ENCODE data around the gene POU4F2.

The POU4F2 gene, protein sequence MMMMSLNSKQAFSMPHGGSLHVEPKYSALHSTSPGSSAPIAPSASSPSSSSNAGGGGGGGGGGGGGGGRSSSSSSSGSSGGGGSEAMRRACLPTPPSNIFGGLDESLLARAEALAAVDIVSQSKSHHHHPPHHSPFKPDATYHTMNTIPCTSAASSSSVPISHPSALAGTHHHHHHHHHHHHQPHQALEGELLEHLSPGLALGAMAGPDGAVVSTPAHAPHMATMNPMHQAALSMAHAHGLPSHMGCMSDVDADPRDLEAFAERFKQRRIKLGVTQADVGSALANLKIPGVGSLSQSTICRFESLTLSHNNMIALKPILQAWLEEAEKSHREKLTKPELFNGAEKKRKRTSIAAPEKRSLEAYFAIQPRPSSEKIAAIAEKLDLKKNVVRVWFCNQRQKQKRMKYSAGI

GRCh38 chr4:146638786-146639505 lies at the start of gene POU4F2:
POU4F2 (plus strand) TSS chr4:146638893; CDS start chr4:146639141, 248 bp downstream.
- DNase-seq, result no peak

DNA sequence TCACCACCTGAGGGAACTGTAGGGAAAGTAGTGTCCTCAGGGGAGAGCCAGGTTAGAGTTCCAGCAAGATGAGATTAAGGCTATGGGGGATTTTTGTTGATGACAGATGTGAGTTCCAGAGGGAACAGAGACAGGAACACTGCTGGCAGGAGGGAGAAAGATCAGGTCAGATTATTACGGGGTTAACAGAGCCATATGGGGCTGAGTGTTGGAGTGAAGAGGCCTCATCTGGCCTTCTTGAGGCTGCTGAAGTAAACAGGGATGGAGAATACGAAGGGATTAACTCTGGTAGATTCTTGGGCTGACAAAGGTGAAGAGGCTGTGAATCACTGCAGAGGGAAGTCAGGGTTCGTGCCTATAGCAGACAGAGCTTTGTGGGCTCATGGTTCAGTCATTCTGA lies 47.9 kb upstream of the POU4F2 start:
- no peak for DNase-seq

GRCh38 chr4:146592019-146592418 lies 46.7 kb upstream of the POU4F2 start:
- DNase-seq, result no peak

DNA sequence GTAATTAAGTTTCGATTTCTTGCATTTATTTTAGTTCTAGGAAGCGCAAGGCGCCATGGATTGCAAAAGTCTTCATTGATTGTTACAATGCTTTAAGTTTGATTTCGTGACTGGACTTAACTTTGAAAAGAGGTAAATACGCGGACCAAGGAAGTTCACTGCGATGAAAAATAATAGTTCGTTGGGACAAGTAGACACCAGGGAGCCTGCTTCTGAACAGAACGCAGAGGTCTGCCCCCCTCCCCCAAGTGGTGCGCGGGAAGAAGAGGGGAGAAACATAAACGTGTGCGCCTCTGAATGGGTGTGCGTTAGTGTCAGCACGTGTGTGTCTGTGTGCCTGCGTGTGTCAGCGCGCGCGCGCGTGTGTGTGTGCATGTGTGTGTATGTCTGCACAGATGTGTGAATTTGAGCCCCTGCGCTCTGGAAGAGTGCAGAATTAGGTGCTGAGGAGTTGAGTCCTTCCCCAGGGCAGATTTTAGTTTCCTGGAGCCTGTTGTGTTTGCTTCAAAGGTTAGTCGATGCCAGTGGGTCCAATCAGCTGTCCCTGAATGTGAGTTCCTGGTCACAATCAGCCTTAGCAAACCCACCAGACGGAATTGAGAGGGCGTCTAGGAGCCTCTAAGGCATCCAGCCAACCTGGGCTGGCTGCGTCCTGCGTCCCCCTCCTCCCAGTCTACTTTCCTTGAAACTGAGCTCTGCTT lies 5.8 kb upstream of the POU4F2 start:
- DNase-seq, result no peak

DNA sequence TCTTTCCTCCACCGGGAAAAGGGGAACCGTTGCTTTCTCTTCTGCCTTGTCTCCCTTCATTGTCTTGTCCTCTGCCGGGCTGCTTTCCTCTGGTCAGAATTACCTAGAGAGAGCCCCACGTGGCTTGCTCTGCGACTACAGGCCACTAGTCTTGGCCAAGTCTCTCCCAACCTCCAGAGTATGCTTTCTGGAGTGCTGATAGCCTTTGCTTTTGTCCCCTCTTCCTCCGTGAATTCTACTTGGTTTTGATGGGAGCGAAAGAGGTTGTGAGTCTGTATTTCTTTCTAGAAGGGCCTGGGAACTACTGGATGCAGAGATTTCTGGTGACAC lies 5.3 kb upstream of the POU4F2 start:
- no peak for DNase-seq

DNA sequence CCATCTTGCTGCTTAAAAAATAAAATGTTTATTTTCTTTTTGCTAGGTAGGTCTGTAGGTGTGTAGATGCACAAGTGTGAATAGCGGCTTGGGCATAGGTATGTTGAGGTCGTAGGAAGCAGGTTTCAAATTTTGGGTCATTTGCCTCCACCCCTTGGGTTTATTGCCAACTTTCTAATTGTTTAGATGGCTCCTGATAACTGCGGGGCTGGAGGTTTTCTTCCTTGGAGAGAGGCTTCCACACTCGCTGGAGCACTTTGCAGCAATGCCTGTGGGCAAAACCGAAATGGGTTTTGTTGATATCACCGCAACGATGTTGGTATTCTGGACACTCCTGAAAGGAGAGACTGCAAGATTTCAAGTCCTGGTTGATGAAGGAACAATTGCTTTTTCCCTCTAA lies 3.9 kb upstream of the POU4F2 start:
- no peak for DNase-seq

DNA sequence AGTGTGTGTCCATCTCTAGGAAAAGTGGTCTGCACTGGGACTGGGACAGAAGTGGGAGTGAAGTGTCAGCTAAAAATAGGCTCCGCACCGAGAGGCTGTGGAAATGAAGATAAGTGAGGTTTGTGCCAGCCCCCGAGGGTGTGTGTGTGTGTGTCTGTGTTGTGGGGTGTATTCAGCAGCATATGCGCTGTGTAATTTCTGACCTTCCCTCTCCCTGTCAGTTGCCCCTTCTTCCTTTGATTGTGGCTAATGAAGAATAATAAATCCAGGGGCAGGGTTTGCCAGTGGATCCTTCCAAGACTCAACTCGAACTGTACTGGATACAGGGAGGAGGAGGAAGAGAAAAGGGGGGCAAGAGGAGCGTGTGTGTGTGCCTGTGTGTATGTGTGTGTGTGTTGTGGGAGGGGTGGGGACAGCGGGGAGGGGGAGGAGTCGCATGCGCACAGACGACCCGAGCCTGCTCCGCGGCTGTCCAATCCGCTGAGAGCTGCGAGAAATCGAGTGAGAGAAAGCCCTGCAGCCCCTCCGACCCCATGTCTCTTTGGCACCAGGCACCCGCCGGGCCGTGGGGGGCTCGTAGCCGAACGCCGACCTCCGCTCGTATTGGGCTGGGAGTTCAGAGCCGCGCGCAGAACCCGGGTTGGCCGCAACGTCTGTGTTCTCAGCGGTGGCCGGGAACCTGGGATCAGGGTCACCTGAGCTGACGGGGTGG lies 916 bp upstream of the POU4F2 start:
- DNase-seq, result no peak

GRCh38 chr4:146638333-146638785 lies 334 bp upstream of the POU4F2 start:
- DNase-seq, result no peak

DNA sequence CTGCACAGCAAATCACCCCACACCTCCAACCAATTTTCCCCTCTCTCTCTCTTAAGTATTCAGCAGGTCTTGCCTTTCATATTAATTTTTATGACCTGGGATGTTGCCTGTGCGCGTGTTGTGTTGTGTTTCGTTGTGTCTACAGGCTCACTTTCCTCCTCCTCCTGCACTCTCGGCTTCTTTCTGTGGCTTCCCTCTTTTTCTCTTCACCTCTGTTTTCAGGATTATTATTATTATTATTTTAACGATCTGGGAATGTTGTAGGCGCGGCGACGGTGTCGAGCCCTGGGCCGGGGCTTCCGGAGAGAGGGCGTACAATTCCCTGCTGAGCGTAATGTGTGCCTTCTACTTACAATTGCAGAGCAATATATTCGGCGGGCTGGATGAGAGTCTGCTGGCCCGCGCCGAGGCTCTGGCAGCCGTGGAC lies 826 bp downstream of the POU4F2 start:
- no peak for DNase-seq

- DNase-seq, result no peak
These were observed 1.4 kb downstream of the POU4F2 start for GRCh38 chr4:146640021-146640464.

DNA sequence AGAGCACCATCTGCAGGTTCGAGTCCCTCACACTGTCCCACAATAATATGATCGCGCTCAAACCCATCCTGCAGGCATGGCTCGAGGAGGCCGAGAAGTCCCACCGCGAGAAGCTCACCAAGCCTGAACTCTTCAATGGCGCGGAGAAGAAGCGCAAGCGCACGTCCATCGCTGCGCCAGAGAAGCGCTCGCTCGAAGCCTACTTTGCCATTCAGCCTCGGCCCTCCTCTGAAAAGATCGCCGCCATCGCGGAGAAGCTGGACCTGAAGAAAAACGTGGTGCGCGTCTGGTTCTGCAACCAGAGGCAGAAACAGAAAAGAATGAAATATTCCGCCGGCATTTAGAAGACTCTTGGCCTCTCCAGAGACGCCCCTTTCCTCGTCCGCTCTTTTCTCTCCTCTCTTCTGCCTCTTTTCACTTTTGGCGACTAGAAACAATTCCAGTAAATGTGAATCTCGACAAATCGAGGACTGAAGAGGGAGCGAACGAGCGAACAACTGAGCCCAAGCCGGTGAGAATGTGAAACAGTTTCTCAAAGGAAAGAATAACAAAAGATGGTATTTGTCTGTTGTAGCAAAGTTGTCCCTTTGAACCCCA lies 1.9 kb downstream of the POU4F2 start:
- no peak for DNase-seq

DNA sequence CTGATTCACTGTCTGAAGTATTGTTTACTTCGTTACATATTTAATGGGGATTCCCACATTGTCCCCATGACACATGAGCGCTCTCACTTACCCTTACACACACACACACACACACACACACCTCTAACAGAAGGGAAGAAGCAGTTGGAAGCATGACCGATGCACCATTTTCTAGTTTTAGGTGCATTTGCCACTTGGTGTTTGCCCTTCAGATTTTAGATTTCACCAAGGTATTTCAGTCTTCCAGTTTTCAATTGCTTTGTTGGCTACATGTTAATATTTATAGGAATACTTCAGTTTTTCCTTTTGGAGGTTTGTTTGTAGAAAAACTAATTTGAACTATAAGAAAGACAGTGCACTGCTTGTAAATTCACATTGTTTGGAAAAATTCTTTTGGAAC lies 3.1 kb downstream of the POU4F2 start:
- no peak for DNase-seq

GRCh38 chr4:146643812-146644401 lies 5.2 kb downstream of the POU4F2 start:
- DNase-seq, result no peak

GRCh38 chr4:146645921-146646320 lies 7.2 kb downstream of the POU4F2 start:
- no peak for DNase-seq

DNA sequence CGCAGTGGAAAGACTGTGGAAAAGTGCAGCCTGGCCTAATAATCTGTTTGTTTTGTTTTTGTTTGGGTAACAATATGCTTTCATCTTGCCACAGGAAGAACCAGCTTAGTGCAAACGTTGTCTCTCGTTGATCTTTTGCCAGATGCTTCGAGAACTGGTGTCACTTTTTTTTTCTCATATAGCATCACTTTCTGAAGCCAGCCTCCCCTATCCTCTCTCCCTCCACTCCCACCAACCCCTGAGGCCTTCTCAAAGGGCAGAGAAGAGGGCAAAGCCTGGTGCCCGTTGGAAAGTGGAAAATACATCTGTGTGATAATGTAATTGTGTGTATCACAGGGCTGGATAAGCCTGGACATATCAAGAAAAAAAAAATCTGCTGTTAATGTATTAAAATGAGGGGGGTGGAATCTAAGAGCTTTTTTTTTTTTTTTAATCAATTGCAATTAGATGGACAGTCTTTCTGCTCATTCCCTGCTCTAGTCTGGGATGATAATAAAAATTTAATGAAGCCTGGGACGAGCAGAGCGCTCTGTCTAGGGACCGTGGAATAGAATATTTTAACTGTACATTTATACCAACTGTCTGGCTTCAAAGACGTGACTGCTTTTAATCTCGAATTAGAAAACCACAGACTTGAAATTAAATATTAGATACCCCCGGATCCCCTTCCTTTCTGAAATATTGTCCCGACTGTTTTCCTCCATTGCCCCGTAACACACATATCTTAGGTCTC lies 8.1 kb downstream of the POU4F2 start:
- no peak for DNase-seq

DNA sequence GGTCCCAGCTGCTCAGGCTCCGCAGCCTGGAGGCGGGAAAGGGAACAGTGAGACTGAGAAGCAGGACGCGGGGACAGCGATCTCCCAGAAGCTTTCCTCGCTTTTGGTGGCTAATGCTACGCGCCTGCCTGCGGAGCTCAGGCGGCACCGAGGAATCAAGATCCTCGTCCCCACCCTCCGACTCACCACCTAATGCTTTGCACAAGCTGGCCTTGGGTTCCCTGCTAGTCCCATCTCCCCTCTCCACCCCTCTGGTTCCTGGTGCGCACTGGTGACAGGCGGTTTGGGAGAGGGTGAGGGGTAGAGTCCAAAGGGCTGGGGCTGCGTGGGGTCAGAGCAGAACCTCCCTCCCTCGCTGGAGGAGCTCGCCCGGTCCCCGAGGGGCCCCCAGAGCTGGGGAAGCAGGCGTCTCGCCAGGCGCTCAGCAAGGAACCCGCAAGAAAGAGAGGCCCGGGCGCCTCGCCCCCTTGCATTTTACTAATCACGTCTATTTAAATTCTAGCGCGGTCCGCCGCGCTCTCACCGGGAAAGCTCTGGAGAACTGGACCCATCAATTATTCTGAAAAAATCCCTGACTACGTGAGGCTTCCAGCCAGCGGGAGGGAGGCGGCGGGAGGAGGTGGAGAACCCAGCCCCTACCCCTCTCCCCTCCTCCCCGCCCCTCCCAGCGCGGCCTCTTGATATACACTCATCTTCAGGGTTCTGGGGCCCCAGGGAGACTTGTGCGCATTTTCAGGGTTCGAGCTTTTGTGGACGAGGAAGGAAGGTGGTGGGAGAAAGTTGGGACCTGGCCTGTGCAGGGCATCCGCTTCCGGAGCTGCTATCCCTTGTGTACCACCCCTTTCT lies 9.1 kb downstream of the POU4F2 start:
- no peak for DNase-seq

DNA sequence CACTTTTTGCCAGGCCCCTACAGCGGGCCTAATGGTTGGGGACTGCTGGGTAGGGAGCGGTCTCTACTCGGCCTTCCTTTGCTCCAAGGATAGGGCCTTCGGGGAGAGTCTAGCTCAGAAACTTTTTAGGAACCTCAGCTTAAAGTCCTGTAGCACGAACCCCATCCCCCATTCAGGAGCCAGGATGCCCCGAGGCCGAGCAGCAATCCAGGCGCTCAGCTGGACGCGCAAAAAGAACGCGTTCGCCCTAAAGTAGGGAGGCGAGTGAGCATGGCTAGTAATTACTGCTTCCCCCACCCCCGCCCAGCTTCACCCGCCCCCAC lies 9.7 kb downstream of the POU4F2 start:
- no peak for DNase-seq

DNA sequence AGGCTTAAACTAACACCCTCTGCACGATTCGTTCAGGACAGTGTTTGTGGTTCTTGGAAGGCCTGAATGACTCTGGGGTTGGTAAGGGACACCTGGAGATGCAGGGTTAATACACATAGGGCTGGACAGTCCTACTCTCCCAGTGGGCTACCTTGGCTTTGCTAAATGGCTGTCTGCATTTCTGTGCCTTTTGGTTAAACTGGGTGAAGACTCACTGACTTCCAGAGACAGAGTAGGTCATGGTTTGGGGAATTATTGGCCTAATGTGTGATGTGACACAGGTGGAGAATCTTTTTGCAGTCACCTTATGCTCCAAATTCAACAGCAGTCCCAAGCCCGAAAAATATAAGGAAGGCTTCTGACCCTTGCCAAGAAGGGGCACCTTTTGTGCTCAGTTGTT lies 10.5 kb downstream of the POU4F2 start:
- no peak for DNase-seq

GRCh38 chr4:146650034-146650433 lies 11.3 kb downstream of the POU4F2 start:
- no peak for DNase-seq

GRCh38 chr4:146654687-146655520 lies 16.2 kb downstream of the POU4F2 start:
- no peak for DNase-seq
